ENCODE measurements around the gene SLC22A17.
A peak's percentile ranks its signal among the peaks of the same experiment; 100 is the strongest.
"Not testable (repeated sequence)": the region's sequence is repeated elsewhere in the genome, so short reads cannot be mapped to it uniquely, and the experiment has no call there.

The SLC22A17 gene
- total RNA-seq = 4.1 reads per million, percentile 16 among the genes with 10 or more reads in this experiment

GRCh38 chr14:23352506-23353432, at the start of gene SLC22A17:
Gene SLC22A17, minus strand, starts transcription at chr14:23352887.
- DNase-seq = peak; percentile 40

- DNase-seq = no peak
Observed at GRCh38 chr14:23401291-23401690, 48.6 kb upstream of the SLC22A17 start.

- not testable (repeated sequence) for DNase-seq
Observed at GRCh38 chr14:23400496-23401149, 47.9 kb upstream of the SLC22A17 start.

GRCh38 chr14:23399591-23399990, 46.9 kb upstream of the SLC22A17 start:
- DNase-seq = no peak

- no peak for DNase-seq
Observed at GRCh38 chr14:23399136-23399535, 46.4 kb upstream of the SLC22A17 start.

- no peak for DNase-seq
Observed at GRCh38 chr14:23398348-23398747, 45.7 kb upstream of the SLC22A17 start.

- no peak for DNase-seq
Observed at GRCh38 chr14:23396781-23397407, 44.2 kb upstream of the SLC22A17 start.

- DNase-seq = no peak
Observed at GRCh38 chr14:23396126-23396525, 43.4 kb upstream of the SLC22A17 start.

- no peak for DNase-seq
Observed at GRCh38 chr14:23392613-23393012, 39.9 kb upstream of the SLC22A17 start.

GRCh38 chr14:23389871-23390270, 37.2 kb upstream of the SLC22A17 start:
- not testable (repeated sequence) for DNase-seq

GRCh38 chr14:23389396-23389795, 36.7 kb upstream of the SLC22A17 start:
- no peak for DNase-seq

GRCh38 chr14:23388996-23389395, 36.3 kb upstream of the SLC22A17 start:
- no peak for DNase-seq

GRCh38 chr14:23387916-23388882, 35.5 kb upstream of the SLC22A17 start:
- no peak for DNase-seq

GRCh38 chr14:23386999-23387398, 34.3 kb upstream of the SLC22A17 start:
- DNase-seq = no peak

GRCh38 chr14:23386266-23386657, 33.6 kb upstream of the SLC22A17 start:
- not testable (repeated sequence) for DNase-seq

- no peak for DNase-seq
Observed at GRCh38 chr14:23385642-23386265, 33.1 kb upstream of the SLC22A17 start.

GRCh38 chr14:23385244-23385641, 32.6 kb upstream of the SLC22A17 start:
- DNase-seq = no peak

GRCh38 chr14:23384364-23385080, 31.8 kb upstream of the SLC22A17 start:
- DNase-seq = no peak

GRCh38 chr14:23382731-23383440, 30.2 kb upstream of the SLC22A17 start:
- DNase-seq = no peak

GRCh38 chr14:23382276-23382675, 29.6 kb upstream of the SLC22A17 start:
- no peak for DNase-seq

Measured in effector CD4-positive, alpha-beta T cell (primary cell).